Lower leg skin (tissue), 3 donors: ENCODE measurements around the gene IRAK1.

Experiments
- CTCF ChIP-seq, 3 donors: fragments of 450-650 bp; IDR thresholded peaks; one replicate each; pipeline ENCODE4 v1.5.1; 2016; ENCODE audit warnings: antibody characterized with exemption in 3 of 3, mild to moderate bottlenecking in 3 of 3, moderate library complexity in 2 of 3
- POLR2A ChIP-seq, 2 donors: fragments of 450-650 bp; IDR thresholded peaks; one replicate each; pipeline ENCODE4 v1.6.1; 2016 to 2017; ENCODE audit warnings: antibody characterized with exemption in 2 of 2, mild to moderate bottlenecking in 1 of 2, moderate library complexity in 1 of 2

- TF ChIP-seq CTCF (IDR thresholded peaks at IDR 0.05) (no peak), POLR2A (IDR thresholded peaks at IDR 0.05) (no peak)
Measured at GRCh38 chrX:154029439-154029838, 9.7 kb upstream of the IRAK1 start.
